Kidney glomerular epithelial cell (primary cell): Measurements from ENCODE around the gene NUDT12.
A peak's percentile ranks its signal among the peaks of the same experiment; 100 is the strongest.

ENCODE experiments used
- DNase-seq: peaks from one replicate; lab custom pipeline; 2025; lab: John Stamatoyannopoulos, UW

The NUDT12 gene

DNA sequence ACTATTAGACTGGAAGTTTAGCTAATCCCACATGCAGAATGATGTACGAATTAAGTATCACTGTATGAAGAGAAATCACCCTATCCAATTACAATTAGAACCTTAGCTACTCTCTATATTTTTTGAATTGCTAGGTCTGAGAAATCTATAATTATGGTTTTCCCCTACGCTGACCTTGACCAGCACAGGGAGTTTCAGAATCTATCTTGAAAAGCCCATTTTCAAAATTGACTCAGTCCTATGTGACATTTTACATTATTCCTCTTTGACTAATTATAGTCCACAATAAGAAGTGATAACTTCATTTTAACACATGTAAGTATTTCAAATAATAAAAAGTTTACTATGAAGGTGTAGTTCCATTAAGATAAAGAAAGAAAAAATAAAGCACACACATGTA lies 21.5 kb downstream of the NUDT12 start:
- DNase-seq: no peak

DNA sequence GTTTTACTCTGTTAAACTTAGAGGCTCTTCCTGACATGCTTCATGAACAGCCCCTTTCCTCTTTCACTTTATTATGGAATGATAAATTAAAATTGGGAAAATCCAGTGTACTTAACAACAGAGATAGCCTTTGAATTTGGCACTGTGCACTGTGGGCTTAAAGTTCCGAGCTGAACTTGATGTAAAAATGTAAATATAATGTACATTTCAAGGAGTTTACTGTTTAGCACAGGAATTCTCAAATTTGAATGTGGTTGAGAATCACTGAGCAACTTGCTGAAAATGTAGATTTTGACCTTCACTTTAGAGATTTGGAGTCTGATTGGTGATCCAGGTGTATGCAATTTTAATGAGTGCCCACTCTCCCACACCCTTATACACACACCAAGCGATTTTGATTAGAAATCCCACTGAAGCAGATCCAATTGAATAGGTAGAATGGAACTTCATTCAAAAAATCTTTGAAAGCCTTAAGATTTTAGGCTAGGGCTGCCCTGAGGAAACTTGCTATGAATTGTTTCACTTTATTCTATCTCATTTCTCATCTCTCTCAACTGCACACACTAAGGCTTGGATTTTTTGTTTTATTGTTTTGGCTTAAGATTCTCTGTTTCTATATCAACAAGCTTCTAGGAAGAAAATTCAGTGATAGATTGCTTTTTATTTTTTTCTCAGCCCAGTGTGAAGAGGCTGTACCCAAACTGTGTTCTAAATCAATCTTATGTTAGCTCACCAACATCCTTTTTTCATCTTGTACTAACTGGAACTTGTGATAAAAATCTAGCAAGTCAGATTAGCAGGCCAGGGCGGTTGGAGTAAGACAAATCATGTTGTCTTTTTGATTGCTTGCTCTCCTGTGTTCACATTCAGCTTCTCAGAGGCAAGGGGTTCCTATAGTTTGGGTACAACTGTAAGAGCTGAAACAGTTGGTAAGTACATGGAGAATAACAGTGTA lies 22.9 kb downstream of the NUDT12 start:
- no peak for DNase-seq

DNA sequence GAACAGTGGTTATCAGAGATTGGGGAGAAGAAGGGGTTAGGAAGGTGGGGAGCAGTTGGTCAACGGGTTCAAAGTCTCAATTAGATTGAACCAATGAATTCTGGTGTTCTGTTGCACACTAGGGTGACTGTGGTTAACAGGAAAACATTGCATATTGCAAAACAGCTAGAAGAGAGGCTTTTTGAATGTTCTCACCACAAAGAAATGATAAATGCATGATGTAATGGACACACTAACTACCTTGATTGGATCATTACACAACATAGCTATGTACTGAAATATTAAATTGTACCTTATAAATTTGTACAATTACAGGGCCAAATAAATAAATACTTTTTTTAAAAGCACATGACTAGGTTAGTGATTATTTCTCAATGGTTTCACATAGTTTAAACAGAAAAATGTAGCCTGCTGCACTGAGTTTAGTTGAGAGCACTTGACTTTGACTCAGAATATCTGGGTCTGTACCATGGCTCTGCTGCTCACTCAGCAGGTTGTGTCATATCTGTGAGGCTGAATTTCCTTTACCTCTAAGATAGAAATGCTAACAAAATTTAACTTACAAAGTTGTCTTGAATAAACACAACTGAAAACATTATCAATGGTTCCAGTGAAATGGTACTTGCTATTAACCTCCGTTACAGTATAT lies 30.4 kb downstream of the NUDT12 start:
- no peak for DNase-seq

DNA sequence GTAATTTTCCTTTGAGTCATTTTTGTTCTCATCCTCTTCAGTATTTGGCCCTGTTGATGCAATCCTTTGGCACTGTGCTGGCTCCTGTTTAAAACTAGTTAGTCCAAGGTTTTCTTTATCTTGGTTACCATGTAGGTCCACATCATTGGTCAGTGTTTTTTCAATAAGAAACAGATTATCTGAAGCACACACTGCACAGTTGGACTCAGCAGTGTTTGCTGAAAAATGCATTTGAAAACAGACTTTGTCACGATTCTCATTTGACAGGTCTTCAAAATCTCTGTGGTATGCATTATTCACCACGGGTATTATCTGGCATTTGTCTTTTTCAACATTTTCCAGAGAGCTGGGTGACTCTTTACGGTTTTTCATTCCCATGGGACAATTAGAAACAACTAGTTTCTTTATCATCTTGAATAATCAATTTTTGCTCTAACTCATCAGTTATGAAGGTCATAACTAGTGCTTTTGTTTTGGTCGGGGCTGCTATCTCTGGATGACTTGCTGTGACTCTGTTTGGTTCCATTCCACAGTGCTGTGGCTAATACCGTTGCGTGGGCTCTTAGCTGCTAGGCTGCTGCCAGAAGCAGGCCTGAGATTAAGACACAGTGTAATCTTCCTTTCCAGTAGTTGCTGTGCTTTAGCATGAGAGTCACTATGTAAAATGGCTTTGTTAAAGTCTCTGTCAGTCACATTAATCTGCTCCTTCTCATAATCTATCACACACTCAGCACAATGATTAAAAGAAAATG lies 36.2 kb downstream of the NUDT12 start:
- DNase-seq: no peak

DNA sequence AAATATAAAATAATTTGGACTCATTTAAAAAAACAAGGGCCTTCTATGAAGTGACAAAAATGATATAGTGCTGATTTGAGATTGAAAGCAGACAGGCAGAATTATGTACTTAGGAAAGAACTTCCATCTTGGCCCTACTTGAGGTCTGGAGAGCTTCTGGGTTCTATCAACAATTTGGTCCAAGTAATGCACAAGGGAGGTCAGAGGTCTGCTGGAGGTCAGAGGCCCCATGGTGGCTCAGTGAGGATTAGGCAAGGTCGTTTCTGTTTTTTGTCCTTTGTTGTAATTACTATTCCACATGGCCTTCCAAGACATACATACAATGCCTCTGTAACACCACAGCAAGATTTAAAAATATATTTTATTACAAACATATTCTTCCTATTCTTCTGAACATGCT lies 37.2 kb downstream of the NUDT12 start:
- DNase-seq: no peak

DNA sequence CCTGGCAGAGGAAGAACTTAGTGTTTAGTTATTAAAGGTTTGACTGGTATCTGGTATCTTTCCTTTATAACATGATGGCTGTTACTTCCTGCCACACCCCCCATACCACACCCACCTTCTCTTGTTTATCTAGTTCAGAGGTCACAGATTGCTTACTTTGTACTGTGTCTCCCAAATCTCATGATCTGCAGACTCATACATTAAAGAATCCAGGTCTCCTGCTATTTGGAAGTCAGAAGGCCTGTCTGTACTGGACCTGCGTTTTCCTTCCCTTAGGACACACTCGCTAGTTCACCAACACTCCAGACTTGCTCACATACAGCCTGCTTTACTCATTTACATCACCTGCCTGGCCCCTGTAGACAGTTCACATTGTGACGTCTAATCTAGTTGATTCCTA lies 39.3 kb downstream of the NUDT12 start:
- DNase-seq: no peak

DNA sequence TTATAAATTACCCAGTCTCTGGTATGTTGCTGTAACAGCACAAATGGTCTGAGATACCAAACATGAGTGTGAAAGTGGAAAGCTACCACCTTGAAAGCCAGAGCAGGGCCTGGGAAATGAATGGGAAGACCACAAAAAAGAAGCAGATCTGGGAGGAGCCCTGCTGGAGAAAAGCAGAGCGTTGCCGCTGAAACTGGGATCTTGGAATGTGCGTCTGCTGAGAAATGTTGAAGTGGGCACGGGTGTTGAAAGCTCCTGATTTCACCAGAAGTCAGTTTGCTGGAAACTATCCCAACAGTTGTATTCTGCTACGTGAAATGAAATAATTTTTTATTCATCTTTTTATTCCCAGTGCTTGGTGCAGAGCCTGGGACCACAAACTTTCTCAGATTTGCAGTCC lies 40.0 kb downstream of the NUDT12 start:
- DNase-seq: no peak

DNA sequence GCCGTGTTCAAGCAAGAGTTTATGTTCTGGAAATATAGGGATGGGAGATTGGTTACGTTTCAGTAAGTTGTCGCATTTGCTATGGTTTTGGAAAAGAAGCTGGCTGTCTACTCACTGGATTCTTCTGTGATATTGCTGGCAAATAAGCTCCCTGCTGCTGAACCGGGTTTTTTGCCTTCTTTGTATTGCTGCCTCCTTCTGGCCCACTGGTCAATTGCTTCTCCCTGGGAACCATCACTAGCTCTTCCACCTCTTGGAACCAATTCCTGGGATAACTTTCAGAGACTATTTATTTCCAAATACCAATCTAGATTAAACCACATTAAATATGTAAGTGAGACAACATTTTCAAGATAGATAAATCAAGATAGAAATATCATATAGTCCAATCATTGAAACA lies 43.0 kb downstream of the NUDT12 start:
- no peak for DNase-seq

DNA sequence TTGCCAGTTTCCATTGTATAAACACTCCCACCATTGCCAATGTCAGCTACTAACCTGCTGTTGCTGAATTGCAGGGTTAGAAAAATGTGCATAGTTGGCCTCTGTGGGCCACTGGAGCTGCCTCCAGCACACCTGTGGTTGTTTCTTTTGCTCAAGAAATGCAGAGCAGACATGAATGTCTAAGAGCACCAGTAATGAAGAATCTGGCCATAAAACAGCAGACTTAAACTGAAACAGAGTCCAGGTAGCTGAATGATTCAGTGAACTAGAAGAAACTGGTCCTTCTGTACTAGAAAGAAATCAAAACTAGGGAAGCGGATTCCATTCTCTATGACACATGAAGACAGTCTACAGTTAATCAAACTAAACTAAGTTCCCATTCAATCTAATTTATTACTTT lies 48.2 kb downstream of the NUDT12 start:
- DNase-seq: no peak

DNA sequence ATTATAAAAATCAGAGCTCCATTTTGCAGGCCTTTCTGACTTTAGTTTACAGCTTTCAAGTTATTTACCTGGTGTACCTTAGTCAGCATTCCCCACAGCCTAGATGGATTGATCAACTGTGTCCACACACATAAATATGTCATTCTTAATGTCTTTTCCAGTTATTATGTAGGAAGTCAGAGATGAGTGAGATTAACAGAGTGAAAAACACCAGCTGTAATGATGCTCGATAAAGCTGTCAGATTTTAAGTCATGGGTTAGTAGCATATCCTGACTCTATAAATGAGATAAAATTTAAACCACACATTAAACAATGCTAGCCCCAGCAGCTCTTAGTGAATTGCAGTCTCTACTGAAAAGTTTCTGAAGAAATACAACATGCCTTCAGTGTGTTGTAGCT lies 48.9 kb downstream of the NUDT12 start:
- no peak for DNase-seq

DNA sequence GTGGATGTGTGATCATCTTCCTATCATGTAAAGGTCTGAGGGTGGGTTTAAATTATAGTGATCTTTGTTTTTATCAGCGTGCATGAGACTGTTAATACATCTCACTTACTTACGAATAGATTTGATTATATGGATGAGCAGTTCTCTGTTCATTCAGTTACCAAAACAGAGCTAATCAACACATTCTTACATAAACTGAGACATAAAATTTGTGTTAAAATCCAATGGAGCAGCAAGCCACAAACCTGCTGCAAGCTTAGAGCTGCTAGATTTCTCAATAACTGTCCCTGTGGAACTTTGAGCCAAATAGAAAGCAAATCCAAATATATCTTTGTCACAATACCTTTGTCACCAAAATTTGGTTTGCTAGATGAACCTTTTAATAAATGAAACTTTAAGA lies 50.1 kb downstream of the NUDT12 start:
- peak; percentile 9 for DNase-seq

DNA sequence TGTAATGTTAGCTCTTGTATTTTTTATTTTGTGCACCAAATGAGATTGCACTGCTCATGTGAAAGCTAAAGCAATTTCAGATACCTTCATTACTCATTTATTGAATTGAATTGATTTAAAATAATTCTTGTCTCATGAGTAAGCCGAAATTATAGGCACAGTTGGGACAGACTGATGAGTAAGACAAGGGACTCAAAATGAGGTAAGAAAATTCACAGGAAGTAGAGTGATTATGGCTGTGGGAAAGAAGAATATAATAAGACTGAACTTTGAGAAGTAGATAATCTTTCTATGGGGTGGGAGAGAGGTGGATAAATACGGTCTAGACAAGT lies 51.1 kb downstream of the NUDT12 start:
- DNase-seq: no peak

DNA sequence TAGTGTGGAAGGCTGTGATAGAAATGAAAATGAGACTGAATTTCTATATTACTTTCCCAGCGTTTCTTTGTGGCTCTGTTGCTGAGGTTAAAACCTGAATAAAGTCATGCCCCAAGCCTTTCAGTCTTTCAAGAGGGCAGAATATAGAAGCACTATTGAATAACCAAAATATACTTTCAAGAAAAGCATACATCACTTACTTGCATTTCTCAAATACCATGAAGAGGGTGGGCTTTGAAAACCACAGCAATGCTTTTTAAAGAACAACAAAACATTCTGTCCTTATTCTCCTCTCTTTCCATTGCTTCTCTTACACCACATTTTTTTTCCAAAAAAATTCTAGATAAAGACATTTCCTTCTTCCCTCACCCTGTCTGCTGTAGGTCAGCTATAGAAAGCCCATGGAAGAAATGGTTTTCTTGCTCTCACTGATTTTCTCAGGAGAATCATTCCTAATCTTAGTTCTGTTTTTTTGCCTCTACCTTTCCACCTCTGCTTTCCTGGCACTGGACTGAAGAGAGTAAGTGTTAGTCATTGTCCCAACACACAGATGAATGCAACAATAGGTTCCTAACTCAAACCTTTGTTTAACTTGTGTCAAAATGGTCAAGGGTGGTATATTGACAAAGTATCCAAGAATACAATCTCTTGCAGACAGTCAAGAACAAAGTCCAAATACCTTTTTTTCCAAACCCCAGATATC lies 51.6 kb downstream of the NUDT12 start:
- DNase-seq: peak; percentile 27

DNA sequence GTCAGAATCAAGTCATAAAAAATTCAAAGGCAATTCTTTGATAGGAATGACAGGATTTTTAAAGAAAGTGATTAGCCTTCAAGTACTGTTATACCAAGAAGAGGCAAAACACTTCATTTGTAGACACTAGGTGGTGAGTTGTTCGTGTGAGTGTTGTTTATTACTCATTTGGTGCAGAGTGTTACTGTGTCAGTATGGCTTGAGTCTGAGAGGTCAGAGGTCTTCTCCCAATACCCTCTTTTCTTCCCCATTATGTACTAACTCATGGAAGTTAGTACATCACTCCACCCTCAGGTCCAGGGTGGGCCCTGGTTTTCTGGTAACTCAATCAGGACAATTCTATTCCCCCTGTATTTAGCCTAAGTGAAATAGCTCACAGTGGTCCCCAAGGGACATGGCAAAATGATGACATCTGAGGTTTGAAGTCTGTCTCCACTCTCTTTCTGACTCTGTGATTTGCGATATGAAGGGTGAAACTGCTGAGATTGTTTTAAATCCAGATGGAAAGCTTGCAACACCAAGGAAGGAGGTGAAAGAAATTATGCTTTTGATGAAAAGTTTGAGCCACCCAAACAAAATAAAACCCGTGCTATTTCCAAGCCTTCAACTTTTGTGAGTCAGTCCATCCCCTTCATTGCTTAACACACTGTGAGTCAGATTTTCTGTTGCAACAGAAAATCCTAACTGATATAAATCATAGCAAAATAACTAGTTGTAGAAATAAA lies 56.8 kb downstream of the NUDT12 start:
- no peak for DNase-seq

DNA sequence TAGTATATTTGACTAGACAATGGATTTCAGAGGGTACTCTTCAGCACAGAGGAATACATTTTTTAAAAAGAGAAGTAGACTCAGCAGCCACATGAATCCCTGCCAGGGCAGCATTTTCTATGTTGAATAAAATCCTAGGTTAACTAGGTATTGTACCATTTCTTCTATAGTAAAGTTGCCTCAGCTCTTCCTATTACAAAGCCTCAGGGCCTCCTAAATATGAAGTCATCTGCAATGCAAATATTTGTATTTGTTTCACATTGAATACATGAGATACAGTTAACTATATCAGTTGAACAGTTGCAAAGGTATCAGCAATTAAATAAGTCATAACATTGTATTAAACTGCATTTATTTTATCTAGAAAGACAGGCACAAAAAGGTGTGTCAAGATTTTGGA lies 59.5 kb downstream of the NUDT12 start:
- DNase-seq: no peak

DNA sequence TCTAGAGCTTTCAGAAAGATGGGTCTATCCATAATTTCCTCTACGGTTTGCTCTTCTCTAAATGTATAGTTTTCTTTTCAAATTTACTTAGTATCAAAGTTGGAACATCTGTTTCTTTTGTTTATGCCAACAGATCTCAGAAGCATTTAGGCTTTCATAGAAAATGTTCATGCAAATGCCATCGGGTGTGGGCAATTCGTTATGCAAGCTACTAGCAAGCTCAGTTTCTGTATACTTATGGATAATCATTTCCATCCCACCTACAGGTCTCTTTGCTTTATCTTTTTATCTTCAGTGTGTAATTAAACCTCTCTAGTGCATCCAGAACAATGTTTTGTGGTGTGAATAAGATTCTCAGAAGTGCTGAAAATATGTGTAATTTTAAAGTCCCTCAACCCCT lies 59.9 kb downstream of the NUDT12 start:
- DNase-seq: no peak
